Body of pancreas (tissue), 4 donors: ENCODE measurements around the gene WASL.

ENCODE experiments used
- POLR2A ChIP-seq, 3 donors: fragments of 450-650 bp; IDR thresholded peaks; one replicate each; pipeline ENCODE4 v1.6.1; 2016; ENCODE audit warnings: antibody characterized with exemption in 3 of 3, mild to moderate bottlenecking in 2 of 3
- TF ChIP-seq, protein P1 (sequence below), 7 experiments: fragments of 450-650 bp in 4 of 7; fragments of 200-600 bp in 3 of 7; sonication (generic) in 3 of 7; IDR thresholded peaks; one replicate each; pipeline ENCODE4 v1.5.1; 2016 to 2019; ENCODE audit warnings: antibody characterized with exemption in 7 of 7

DNA sequence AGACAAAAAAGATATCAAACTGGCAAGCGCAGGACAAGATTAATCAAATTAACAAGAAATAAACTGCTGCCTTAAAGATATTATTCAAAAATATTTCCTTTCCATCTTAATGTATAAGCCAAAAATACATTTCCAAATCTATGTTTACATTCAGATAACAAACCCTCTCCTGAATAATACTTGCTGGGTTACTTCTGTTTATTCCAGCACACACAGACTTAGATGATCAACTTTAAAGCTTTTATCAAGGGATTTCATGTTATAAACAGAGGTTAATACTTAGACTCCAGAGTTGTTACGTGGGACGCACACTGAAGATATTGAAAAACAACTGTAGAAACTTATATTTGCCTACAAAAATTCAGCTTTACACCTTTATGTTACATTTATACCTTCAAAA lies 59.6 kb downstream of the WASL start:
- TF ChIP-seq, protein P1, sequence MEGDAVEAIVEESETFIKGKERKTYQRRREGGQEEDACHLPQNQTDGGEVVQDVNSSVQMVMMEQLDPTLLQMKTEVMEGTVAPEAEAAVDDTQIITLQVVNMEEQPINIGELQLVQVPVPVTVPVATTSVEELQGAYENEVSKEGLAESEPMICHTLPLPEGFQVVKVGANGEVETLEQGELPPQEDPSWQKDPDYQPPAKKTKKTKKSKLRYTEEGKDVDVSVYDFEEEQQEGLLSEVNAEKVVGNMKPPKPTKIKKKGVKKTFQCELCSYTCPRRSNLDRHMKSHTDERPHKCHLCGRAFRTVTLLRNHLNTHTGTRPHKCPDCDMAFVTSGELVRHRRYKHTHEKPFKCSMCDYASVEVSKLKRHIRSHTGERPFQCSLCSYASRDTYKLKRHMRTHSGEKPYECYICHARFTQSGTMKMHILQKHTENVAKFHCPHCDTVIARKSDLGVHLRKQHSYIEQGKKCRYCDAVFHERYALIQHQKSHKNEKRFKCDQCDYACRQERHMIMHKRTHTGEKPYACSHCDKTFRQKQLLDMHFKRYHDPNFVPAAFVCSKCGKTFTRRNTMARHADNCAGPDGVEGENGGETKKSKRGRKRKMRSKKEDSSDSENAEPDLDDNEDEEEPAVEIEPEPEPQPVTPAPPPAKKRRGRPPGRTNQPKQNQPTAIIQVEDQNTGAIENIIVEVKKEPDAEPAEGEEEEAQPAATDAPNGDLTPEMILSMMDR (IDR thresholded peaks at IDR 0.05), result no peak
- TF ChIP-seq POLR2A (IDR thresholded peaks at IDR 0.05), result no peak
